OCI-M1 (cell line): Measurements from ENCODE around the gene TCF4.

Experiments used
- DNase-seq: peaks from one replicate; lab custom pipeline; 2025; lab: John Stamatoyannopoulos, UW

The TCF4 gene

DNA sequence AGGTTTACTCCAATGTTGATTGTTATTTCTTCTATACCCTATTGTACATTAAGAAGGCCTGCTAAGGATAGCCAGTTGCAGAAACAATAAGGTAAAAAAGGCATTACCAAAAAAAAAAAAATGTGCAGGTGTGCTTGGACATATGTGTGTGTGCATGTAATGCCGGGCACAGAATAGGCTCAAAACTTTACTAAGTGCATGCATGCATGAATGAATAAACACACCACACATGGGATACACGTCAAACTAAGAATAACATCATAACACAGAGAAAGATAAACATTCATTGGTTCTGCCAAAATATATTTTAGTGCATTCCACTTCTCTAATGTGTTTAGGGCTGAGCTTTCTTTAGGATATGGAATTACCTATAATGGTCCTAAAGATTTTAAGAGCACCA lies 298.2 kb downstream of the TCF4 start:
- DNase-seq = no peak

DNA sequence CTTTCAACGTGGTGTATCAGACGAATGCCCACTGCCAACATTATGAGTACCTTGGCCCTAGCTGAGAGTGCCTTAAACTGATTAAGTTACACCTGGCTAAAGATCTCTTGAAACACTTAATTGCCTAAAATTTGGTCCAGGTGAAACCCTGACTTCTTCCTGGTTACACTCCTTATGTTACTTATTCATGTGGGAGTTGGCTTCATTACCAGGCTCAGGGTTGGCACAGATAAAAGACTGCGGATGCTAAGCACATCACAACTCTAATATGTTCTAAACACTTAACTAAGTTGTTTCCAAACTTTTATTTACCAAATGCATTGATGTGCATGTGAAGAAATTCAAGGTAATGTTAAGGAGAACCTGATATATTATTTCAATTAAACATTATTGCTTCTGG lies 298.9 kb downstream of the TCF4 start:
- no peak for DNase-seq

DNA sequence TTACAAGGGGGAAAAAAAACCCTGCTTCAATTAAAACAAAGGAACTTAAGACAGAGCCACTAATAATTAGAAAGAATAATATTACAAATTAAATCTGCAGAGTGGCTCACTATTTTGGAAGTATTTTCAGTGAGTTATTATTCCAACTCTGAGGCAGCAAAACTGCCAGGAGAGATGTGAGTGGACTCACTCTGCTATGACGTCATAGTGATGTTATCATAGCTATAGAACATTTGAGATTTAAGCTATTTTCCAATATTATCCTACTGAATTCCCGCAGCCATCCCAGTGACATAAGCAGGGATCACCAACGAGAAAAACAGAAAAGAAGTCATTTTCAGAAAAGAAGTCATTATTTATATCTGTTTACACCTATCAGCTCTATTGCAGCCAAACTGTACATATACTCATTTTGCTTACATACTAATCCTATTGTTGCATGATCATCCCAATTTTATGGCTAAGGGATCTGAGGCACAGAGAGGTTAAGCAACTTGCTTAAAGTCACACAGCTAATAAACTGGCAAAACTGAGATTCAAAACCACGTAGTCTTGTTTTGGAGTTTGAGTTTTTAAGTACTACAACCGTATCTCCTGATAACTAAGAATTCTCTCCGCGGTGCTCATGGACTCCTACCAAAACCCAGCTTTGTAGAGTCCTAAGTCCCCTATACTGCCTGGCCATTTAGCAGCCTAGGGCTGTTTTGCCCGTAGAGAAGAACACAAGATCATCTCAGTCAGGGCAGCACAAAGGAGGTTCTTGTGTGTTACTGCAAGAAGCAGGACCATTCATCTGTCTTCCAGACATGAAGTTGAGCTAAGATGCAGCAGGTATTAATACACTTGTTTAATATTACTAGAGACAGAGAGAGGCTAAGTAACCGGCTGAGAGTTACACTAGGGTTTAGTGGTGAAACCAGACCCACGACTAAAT lies 299.8 kb downstream of the TCF4 start:
- no peak for DNase-seq

DNA sequence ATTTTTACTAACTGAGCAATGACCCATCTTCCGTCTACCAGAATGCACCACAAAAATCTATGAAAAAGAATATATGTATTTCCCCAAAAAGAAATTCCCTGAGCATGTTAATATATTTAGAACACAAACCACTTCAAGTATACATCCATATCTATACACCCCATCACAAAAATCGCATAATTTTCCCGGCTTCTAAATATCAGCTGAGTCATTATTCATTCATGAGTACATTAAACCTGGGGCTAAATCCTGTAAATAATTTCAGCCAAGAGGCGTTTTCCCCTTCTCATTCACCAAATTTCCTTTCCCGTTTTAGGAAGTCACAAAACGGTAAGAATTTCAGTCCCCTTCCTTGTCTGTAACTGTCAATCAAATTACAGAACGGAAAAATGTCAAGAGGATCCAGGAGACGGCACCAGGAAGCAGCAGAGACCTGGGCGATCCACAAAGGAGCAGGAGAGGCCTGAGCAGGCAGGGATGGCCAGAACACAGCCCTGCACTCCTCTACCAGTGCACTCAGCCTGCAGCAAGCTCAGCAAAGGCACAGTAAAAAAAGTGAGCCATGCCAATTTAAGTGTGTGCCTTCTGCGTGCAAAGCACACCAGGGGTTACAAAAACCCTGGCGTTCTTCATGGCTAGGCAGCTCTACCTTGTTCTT lies 300.7 kb downstream of the TCF4 start:
- DNase-seq = no peak

DNA sequence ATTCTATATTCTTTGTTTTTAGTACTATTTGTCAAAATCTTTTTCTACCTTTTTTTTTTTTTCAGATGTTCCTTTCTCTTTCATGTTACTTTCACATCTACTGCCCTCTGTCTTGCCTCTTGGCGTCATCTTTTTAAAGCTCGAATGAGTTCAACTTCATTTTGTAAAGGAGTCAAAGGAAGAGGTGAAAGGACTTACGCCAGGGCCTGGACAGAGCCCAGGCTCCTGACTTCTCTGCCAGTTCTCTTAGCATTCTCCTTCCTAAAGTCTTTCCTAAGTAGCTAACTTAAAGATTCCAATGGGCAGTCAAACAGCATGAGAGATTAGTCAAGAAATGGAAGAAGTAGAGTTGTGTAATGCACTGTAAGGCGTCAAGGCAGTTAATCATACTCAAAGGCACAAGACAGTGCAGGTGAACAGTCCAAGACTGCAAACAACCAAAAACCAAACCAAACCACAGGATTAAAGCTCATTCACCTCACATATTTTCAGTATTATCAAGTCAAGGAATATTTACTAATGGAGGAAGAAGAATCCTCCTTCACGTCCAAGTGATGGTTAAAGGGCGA lies 301.7 kb downstream of the TCF4 start:
- no peak for DNase-seq

DNA sequence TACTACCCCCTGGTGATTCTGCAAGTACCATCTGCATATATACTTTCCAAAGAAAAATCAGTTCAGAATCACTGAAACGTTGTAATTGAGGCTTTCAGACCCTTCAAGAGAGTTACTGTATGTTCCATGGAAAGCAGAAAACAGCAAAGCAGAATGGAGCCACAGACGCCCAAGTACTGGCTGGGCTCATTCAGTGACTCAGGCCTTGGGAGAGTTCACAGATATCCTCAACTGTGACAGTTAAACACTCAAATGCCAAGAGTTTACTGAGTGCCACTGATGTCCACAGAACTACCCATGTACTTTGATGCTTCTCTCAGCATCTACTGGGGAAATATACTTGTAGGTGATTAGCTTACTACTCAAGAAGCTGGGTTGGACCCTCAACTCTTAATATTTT lies 303.4 kb downstream of the TCF4 start:
- DNase-seq = no peak

DNA sequence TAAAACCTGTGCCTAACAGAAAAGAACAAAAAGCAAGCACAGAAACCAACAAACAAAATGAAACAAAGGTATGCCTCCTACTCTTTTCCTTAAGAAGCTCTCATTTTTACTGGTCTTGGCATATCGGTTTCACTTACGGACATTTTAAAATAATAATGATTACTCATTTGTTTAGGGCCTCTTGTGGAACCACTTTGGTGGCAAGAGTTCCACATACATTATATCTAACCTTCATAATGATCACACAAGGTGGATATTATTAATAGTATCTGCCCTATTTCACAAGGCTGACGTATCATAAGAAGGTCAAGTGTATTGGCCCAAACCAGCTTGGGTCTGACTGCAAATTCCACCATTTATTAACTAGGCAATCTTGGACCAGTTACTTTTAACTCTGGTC lies 304.7 kb downstream of the TCF4 start:
- DNase-seq = no peak

DNA sequence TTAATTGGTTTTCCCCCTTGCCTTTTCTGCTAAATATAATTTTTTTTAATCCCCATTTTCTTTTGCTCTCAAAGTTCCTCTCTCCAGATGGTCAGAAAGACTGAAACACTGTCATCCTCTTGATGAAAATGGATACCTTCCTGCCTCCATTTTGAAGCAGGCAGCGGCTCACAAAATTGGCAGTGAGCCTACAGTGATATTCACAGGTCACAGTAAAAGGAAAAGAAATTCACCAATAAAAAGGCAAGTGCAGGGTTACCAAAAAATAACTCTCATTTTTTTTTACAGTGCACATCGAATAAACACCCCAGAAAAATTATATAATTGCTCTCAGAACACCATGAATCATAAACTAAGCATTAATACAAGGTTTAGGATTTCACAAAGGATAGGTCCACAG lies 307.5 kb downstream of the TCF4 start:
- DNase-seq = no peak

DNA sequence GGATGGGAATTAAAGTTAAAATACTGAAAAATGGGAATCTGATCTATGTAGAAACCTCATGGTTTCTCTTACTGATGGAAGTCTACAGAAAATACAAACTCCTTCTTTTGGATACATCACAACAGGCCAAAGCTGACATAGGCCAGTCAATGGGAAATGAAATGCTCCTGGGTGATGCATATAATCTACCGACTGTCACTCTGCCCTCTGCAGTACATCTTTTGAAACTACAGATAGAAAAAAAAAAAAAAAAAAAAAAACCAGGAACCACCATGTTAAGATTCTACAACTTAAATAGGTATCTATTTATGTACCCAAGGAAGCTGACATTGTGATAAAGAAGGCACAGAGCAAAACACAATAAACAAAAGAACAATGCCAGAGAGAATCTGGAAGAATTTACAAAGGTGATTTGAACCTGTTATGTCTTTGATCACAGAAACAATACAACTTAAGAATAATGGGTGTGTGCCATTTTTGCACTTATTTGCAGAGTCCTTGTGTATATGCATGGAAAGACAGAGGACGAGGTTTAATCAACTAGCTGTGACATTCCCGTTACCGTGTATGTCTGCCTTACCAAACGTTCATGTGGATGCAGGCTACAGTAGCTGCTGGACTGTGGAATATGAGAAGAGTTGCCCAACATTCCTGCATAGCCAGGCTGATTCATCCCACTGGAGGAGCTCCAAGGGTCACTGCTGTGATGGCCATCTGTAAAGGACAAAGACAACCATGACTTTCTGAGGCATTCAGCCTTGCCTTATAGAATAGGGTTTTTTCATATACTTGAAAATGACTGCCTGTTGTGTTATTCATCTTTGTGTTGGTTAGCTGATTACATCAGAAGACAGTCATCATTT lies 312.7 kb downstream of the TCF4 start:
- DNase-seq = peak; percentile 51

DNA sequence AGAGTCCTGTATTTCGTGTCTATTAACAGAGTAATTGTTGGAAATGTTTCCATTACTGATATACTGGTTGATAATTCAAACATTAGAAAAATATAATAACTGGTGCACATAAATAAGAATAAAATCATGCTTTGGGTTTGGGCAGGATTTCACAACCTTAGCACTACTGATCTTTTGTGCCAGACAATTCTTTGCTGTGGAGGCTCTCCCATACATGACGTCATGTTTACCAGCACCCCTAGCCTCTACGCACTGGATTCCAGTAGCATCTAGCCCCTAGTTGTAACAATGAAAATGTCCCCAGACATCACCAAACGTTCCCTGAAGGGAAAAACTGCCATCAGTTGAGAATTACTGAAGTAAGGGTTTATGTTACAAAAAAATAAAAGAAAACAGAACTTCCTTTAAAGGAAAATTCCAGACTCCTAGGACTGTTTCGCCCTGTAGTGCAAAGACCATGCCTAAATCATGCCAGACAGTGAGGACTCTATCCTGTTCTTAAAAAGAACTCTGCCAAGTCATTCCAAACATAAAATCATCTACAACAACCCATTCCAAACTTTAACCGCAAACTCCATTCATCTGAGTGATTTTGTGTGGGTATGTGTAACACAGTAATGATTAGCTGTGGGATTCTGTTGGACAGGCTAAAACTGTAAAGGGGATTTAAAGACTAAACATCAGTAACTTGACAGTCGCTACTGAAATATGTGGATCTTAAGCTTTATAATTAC lies 315.3 kb downstream of the TCF4 start:
- DNase-seq = no peak

DNA sequence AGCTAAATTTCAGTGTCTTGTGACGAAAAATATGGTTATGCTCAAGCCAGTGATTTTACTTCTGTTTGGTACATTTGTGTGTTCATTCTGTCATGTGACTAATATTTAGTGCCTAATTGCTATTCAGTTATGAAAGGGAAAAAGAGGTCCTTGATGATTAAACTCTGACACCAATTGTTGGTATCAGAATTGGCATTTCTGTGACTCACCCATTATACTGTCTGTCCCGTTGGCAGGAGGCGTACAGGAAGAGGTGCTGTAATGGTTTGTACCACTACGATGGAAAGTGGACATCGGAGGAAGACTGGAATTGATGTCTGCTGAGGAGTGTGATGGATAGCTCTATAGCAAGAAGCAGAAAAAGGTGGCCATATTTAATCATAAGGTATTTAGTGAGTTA lies 318.4 kb downstream of the TCF4 start:
- no peak for DNase-seq

DNA sequence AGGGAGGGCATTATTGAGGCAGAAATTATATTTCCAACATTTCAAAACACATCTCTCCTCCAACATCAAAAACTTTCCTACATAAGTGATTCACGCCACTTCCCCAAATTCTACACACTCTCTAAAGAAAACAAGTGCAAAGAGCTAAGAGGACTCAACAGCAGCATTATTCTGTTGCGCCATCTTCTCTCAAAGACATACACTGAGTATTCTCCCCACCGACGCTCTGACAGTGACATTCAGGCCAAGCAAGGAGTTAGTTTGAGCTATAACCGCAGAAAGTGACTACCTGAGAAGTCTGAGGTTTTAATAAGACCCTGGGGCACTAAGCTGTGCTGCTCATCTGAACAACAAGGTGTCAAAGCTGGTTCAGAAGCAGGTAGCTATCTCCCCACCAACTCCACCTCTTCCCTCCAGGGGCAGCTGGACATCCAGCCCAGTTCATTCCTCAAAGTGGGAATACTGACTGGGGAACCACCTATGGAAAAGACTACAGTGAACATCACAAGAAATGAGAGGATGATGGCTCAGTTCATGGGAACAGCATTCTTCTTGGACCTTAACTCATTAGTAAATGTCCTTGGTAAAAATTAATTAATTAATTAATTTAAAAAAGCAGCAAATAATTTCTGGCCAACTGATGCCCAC lies 319.2 kb downstream of the TCF4 start:
- DNase-seq = no peak

DNA sequence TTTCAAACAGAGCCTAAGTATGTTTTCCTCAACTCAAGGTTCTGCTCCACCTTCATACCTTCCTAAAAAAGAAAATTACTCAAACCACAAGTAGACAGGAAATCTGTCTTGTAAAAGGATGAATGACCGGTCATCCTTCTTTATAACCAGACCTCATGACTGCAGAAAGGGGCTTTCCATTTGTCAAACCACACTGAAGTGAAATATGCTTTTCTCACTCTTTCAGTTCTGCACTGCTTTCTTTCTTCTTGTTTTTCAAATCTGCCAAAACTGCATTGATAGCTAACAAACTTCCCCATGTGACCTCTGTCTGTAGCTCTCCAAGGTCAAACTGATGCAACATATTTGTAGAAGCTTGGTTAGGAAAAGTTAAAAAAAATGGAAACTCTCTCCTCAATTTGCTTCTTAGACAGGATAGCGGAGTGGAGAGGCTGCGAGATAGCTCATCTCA lies 319.8 kb downstream of the TCF4 start:
- peak; percentile 13 for DNase-seq

DNA sequence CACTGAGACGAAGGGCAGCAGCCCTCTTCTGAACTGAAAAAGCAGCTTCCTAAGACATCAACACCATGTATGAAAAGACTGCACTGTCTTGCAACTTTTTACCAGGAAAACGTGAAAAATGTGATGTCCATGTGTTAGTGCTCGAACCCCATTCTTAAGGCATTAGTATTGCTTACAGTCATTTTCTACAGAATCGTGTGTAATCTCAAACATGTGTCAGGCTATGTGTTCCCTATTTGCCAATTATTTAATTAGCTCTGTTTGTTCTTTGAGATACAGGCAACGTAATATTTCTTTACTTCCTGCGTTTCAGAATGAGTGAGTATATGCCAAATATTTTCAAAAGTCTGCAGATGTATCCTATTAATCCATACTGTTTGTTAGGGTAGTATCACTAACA lies 321.0 kb downstream of the TCF4 start:
- DNase-seq = no peak

DNA sequence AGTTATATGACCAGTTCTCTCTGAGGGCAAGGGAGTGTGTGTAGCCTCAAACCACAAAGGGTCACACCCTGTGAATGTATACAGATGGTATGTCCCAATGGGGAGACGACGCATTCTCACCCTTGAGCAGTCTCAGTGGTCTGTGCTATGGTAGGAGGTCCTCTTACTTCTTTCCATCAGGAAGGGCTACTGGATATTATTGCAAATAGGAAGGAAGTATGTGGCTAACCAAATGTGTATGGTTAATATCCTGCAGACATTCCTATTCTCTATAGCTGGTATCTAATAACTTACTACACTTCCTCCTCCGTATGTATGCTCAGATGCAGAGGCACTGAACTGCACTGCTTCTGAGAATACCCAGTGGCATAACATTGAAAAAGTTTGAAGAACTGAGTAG lies 322.0 kb downstream of the TCF4 start:
- peak; percentile 9 for DNase-seq

DNA sequence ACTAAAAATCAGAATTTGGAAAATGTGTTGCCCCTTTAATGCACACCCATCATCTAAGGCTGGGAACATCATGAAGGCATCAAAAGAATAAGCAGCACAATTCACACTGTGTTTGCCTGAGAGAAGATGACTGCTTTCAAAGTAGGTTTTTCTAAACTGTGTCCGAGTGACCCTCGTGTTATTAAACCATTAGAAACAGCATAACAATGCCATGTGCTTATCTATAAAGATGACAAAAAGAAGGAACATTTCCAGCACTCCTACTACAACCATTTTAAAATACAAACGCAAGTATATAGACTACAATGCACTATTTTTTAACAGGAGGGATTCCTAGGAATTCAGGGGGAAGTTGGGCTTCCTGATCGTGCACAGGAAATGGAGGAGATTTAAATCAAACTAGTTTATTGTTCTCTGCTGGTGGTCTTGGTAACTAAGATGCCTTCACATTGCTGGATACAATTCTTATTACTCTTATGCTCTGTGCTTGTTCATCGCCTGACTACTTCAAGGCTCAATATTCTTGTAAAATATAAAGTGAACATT lies 322.8 kb downstream of the TCF4 start:
- DNase-seq = no peak

DNA sequence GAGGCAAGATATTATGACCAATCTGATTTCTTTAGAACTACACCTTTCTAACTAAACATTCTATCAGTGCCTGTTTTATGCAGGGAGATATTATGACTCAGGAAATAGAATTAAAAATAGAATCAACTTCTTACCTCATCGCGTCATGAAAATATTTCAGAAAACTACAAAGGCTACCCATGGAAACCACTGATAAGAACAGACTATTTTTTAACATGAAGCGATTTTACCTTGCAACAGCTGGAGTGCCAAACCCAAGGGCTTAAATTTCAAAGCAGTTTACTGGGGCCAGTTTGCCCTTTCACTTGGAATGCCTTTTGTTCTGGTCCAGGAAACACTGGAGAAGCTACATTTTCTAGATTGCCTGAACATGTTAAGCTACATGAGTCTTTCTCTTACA lies 323.9 kb downstream of the TCF4 start:
- DNase-seq = peak; percentile 14

DNA sequence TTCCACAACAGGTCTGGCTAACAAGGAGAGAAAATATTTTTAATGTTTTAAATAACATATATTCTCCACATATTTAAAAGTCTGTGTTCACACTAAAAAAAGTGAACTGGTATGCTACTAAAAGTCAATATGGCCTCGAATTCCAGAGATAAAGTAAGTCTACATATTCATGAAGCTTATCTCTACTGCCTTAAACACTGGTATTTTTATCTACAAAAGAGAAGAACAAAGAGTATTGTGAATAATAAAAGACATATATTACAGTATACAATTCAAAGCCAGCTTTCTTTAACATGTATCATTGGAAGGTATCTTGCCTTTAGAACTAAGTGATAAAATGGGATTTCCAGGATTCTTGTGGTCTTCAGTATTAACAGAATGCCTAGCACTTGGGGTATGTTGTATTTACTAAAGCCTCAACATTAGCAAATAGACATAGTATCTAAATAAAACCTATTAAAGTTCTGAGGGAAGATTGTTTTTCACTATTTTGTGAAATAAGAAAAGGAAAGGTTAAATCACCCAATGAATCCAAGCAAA lies 325.9 kb downstream of the TCF4 start:
- peak; percentile 21 for DNase-seq

DNA sequence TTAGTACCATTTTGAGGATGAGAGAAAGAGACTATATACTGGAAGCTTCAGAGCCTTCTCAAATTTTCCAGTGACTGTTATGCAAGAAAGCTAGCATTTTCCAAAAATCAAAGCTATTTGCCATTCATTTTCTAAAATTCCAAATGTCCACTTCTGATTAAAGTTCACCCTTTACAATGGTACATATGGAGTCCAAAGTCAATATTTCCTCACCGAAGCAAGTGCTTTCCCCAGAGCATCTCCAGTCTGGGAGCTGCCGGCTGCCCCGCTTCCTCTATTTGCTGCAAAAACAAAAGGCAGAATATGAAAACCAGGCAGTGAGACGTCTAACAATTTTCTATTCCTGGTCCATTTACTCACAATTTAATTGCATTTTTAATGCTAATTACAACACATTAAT lies 326.7 kb downstream of the TCF4 start:
- DNase-seq = no peak

DNA sequence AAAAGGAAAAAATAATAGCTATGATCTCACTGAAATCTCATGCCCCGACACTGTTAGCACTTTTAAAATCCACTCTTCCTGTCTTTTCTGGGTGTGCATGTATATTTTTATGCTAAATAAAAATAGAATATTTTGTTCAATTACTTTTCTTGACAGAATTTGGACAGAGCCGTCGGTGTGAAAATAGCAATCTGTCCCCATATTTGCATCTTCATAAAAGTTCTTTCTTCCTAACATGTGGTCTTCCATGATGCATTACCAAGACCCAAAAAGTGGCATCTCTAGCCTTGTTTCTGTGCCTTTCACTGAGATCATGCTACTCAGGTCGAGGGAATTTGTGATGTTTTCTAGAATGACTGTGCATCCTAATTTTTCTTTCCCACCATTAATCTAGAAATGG lies 329.9 kb downstream of the TCF4 start:
- DNase-seq = no peak
